ENCODE data around the gene CASP7. TPM values are rescaled to one million over a fixed set of nuclear protein-coding genes. Genes with fewer than 3 reads are reported as not detected.

The CASP7 gene
- total RNA-seq, 4 donors from 2014 or later, result 13.7 to 29.2 (median 20.1) TPM

- Histone ChIP-seq H3K36me3 (no peaks in the 10 kb centered on the region), H3K27ac (no peak overlapping the region), H3K27me3 (no peaks in the 10 kb centered on the region), H3K9me3 (no peaks in the 10 kb centered on the region), H3K4me1 (peaks cover 0 to 4% (median 0%) of the 10 kb centered on the region in 3 donors), H3K4me3 (no peak overlapping the region)
- ATAC-seq, result no peak
- WGBS, 2 donors (ENCODE audit: low coverage in 1 of 2), result 69% methylated on average over 2 of the region's 2 CpGs; no CpG with 5 or more reads in 1 of the 2 donors
- TF ChIP-seq POLR2AphosphoS5 (IDR thresholded peaks at IDR 0.05) (no peak), CTCF (IDR thresholded peaks at IDR 0.05) (no peak), EP300 (IDR thresholded peaks at IDR 0.05) (no peak), POLR2A (IDR thresholded peaks at IDR 0.05) (no peak)
Measured at GRCh38 chr10:113745374-113745773, 65.7 kb downstream of the CASP7 start.

GRCh38 chr10:113746217-113746957 is 66.7 kb downstream of the CASP7 start:
- Histone ChIP-seq H3K36me3 (no peaks in the 10 kb centered on the region), H3K27ac (no peak overlapping the region), H3K4me3 (no peak overlapping the region), H3K27me3 (no peaks in the 10 kb centered on the region), H3K4me1 (peaks cover 0 to 4% (median 0%) of the 10 kb centered on the region in 3 donors), H3K9me3 (no peaks in the 10 kb centered on the region)
- 59% methylated on average over 3 of the region's 3 CpGs; no CpG with 5 or more reads in 1 of the 2 donors for whole genome bisulfite sequencing, 2 donors (ENCODE audit: low coverage in 1 of 2)
- ATAC-seq, result no peak
- no peak for TF ChIP-seq CTCF (IDR thresholded peaks at IDR 0.05)
- TF ChIP-seq POLR2AphosphoS5 (IDR thresholded peaks at IDR 0.05), result no peak
- TF ChIP-seq POLR2A (IDR thresholded peaks at IDR 0.05), result no peak
- TF ChIP-seq EP300 (IDR thresholded peaks at IDR 0.05), result no peak

GRCh38 chr10:113751181-113751732 is 71.5 kb downstream of the CASP7 start, which contains the start of gene PLEKHS1:
TSS of gene PLEKHS1 (plus strand) at chr10:113751682. CDS start at chr10:113755278, 3,596 bp downstream.
- Histone ChIP-seq H3K27ac (no peak within 1 kb of the TSS), H3K36me3 (no peaks in the 10 kb centered on the region), H3K4me1 (peaks cover 0 to 3% (median 0%) of the 10 kb centered on the region in 3 donors), H3K27me3 (no peaks in the 10 kb centered on the region), H3K4me3 (no peak within 1 kb of the TSS), H3K9me3 (no peaks in the 10 kb centered on the region)
- 88 to 95% methylated on average over 2 to 3 of the region's 3 CpGs for WGBS, 2 donors (ENCODE audit: low coverage in 1 of 2)
- TF ChIP-seq POLR2AphosphoS5 (IDR thresholded peaks at IDR 0.05) (no peak), POLR2A (IDR thresholded peaks at IDR 0.05) (no peak), CTCF (IDR thresholded peaks at IDR 0.05) (no peak)
- ATAC-seq, result no peak

- WGBS, 2 donors (ENCODE audit: low coverage in 1 of 2), result 86 to 100% methylated on average over 1 of the region's 1 CpG
- Histone ChIP-seq H3K36me3 (no peaks in the 10 kb centered on the region), H3K27me3 (no peaks in the 10 kb centered on the region), H3K4me3 (no peak overlapping the region), H3K4me1 (no peaks in the 10 kb centered on the region), H3K27ac (no peak overlapping the region), H3K9me3 (no peaks in the 10 kb centered on the region)
- no peak for ATAC-seq
- TF ChIP-seq POLR2A (IDR thresholded peaks at IDR 0.05), result no peak
- TF ChIP-seq POLR2AphosphoS5 (IDR thresholded peaks at IDR 0.05), result no peak
- no peak for TF ChIP-seq CTCF (IDR thresholded peaks at IDR 0.05)
- no peak for TF ChIP-seq EP300 (IDR thresholded peaks at IDR 0.05)
Measured at GRCh38 chr10:113752553-113752952, 72.8 kb downstream of the CASP7 start.

Data from gastroesophageal sphincter (tissue), 4 donors.